Astrocyte of the spinal cord (primary cell): Measurements from ENCODE around the gene CRTC3.

Experiments
- DNase-seq: peaks from one replicate; pipeline ENCODE4 v3.0.0; 2011; ENCODE audit warnings: low read depth, low spot score
- H3K4me3 ChIP-seq: 2 replicates; pipeline ENCODE4 v1.5.1; 2011; ENCODE audit warnings: low read depth, mild to moderate bottlenecking, low read length, moderate library complexity
- in situ Hi-C: cut with HindIII; loops from 2 replicates; pipeline ENCODE4 v1.10.0; 2017; ENCODE audit warnings: low sequenced_read_pairs
- TF ChIP-seq, protein P1 (sequence below): IDR thresholded peaks from 2 replicates; pipeline ENCODE4 v1.5.1; 2012; ENCODE audit warnings: low read depth, mild to moderate bottlenecking, low read length, inconsistent platforms

Gene CRTC3

DNA sequence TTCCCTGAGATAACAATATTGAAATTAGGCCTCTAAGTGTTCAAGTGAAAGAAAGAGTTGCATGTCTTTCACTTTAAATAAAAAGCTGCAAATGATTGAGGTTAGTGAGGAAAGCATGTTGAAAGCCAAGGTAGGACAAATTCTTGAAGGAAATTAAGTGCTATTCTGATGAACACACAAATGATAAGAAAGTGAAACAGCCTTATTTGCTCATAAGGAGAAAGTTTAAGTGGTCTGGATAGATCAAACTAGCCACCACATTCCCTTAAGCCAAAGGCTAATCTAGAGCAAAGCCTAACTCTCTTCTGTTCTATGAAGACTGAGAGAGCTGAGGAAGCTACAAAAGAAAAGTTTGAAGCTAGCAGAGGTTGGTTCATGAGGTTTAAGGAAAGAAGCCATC lies 36.1 kb downstream of the CRTC3 start:
- H3K4me3 ChIP-seq = no peak overlapping the region
- in situ Hi-C loops = no loop called here
- no peak for DNase-seq
- TF ChIP-seq, protein P1, sequence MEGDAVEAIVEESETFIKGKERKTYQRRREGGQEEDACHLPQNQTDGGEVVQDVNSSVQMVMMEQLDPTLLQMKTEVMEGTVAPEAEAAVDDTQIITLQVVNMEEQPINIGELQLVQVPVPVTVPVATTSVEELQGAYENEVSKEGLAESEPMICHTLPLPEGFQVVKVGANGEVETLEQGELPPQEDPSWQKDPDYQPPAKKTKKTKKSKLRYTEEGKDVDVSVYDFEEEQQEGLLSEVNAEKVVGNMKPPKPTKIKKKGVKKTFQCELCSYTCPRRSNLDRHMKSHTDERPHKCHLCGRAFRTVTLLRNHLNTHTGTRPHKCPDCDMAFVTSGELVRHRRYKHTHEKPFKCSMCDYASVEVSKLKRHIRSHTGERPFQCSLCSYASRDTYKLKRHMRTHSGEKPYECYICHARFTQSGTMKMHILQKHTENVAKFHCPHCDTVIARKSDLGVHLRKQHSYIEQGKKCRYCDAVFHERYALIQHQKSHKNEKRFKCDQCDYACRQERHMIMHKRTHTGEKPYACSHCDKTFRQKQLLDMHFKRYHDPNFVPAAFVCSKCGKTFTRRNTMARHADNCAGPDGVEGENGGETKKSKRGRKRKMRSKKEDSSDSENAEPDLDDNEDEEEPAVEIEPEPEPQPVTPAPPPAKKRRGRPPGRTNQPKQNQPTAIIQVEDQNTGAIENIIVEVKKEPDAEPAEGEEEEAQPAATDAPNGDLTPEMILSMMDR = no peak

GRCh38 chr15:90570643-90571042 lies 40.9 kb downstream of the CRTC3 start:
- no peak for DNase-seq

DNA sequence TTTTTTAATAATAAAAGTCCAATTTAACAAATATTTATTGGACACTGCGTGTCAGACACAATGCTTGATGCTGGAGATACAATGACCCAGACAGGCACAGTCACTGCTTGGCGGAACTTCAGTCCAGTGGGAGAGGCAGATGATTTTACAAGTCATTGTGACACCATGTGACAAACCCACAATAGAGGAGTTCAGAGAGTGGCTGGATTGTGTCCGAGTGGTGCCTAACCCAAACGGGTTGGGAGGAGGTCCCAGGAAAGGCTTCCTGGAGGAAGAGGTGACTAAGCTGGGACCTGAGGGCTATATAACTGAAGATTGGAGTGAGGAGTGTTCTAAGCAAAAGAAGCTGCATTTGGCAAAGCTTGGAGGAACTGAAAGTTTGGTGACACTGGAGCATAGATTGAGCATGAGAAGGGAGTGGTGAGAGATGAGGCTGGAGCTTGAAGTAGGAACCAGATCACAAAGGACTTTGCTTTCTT lies 41.4 kb downstream of the CRTC3 start:
- TF ChIP-seq, protein P1 = no peak
- H3K4me3 ChIP-seq = no peak overlapping the region
- no peak for DNase-seq
- in situ Hi-C loops = no loop called here

More at GRCh38 chr15:90570643-90571042, 40.9 kb downstream of the CRTC3 start:
- H3K4me3 ChIP-seq = no peak overlapping the region
- in situ Hi-C loops = no loop called here
- TF ChIP-seq, protein P1 = no peak

GRCh38 chr15:90572893-90573292 lies 43.2 kb downstream of the CRTC3 start:
- in situ Hi-C loops = no loop called here
- TF ChIP-seq, protein P1 = no peak

DNA sequence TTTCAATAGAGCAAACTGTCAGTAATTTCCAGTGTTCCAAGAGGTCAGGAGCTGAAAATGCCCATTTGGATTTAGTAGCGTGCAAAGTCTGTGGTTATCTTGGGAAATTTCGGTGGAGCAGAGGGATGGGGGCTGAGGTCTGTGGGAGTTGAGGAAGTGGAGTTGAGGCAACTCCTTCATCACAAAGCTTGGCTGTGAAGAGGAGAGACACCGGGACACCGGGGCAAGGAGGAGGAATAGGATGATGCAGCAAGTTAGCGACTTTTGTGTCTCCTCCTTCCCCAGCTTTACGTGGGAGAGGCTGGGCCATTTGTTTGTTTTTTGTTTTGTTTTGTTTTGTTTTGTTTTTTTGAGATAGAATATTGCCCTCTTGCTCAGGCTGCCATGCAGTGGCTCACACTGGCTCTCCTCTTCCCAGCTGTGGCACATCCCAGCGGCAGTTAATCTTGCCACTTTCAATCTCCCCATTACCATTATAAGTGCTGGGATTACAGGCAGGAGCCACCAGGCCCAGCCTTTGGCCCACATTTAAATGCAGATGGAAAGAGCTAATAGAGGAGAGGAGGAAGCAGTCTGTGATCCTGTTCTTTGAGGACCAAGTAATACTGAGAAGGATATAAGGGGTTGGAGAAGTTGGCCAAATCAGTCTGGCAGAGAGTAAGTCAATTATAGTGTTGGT lies 47.1 kb downstream of the CRTC3 start:
- H3K4me3 ChIP-seq = no peak overlapping the region
- TF ChIP-seq, protein P1 = no peak
- in situ Hi-C loops = no loop called here
- no peak for DNase-seq

More at GRCh38 chr15:90572893-90573292, 43.2 kb downstream of the CRTC3 start:
- no peak for DNase-seq
- H3K4me3 ChIP-seq = no peak overlapping the region

DNA sequence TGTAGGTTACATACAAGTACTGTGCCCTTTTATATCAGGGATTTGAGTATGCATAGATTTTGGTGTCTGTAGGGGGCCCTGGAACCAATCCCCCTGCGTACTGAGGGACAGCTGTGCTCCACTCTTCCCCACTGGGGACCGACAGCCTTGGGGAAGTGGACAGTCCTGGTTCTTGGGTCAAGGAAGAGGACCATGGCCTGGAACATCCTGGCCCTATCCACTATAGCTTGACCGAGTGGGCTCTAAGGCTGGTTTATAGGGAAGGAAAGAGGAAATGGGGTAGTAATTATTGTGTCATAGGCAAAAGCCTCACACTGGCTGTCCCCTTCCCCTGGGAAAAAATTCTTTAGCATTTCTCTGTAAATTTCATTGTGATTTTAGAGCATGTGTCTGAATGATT lies 49.5 kb downstream of the CRTC3 start:
- H3K4me3 ChIP-seq = no peak overlapping the region
- in situ Hi-C loops = no loop called here
- TF ChIP-seq, protein P1 = no peak
- no peak for DNase-seq
